Middle frontal gyrus (tissue), 1 donor: ENCODE results near the gene GPR33.
"Not testable (repeated sequence)": the region's sequence is repeated elsewhere in the genome, so short reads cannot be mapped to it uniquely, and the experiment has no call there.

Experiments used
- DNase-seq: peaks from one replicate; pipeline ENCODE4 v3.0.0-alpha.2; 2015; ENCODE audit warnings: low spot score; ENCODE audit errors: extremely low spot score

The GPR33 gene, protein sequence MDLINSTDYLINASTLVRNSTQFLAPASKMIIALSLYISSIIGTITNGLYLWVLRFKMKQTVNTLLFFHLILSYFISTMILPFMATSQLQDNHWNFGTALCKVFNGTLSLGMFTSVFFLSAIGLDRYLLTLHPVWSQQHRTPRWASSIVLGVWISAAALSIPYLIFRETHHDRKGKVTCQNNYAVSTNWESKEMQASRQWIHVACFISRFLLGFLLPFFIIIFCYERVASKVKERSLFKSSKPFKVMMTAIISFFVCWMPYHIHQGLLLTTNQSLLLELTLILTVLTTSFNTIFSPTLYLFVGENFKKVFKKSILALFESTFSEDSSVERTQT

GRCh38 chr14:31487886-31488285 is at the start of gene GPR33:
Gene GPR33, minus strand, starts transcription at chr14:31488039. Its CDS starts 4,074 bp downstream, at chr14:31483965.
- DNase-seq = no peak

- no peak for DNase-seq
Observed at GRCh38 chr14:31536201-31536960, 48.5 kb upstream of the GPR33 start.

GRCh38 chr14:31530136-31530535 is 42.3 kb upstream of the GPR33 start:
- DNase-seq = no peak

DNA sequence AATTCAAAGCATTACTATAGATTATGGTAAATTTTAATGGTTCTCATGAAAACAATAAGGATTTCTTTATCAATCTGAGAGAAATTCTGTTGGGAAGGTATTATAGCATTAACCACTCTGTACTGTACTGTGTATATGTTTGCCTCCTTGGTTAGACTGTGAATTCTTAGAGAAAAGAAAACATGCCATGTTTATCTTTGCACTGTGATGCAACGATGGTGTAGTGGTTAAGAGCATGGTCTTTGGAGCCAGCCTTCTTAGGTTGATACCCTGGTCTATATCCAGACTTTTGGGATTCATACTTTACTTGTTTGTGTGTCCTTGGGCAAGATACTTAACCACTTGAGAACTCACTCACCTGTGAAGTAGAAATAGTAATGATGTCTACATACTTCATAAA is 41.2 kb upstream of the GPR33 start:
- DNase-seq = no peak

GRCh38 chr14:31527546-31527945 is 39.7 kb upstream of the GPR33 start:
- no peak for DNase-seq

DNA sequence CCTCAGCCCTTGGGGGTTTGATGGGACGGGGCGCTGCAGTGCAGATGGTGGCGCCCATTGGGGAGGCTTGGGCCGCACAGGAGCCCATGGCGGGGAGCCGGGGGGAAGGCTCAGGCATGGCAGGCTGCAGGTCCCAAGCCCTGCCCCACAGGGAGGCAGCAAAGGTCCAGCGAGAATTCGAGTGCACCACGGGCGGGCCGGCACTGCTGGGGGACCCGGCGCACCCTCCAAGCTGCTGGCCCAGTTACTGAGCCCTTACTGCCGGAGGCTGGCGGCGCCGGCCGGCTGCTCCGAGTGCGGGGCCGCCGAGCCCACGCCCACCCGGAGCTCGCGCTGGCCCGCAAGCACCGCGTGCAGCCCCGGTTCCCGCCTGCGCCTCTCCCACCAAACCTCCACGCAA is 39.2 kb upstream of the GPR33 start:
- no peak for DNase-seq

GRCh38 chr14:31510855-31511254 is 23.0 kb upstream of the GPR33 start:
- DNase-seq = no peak

DNA sequence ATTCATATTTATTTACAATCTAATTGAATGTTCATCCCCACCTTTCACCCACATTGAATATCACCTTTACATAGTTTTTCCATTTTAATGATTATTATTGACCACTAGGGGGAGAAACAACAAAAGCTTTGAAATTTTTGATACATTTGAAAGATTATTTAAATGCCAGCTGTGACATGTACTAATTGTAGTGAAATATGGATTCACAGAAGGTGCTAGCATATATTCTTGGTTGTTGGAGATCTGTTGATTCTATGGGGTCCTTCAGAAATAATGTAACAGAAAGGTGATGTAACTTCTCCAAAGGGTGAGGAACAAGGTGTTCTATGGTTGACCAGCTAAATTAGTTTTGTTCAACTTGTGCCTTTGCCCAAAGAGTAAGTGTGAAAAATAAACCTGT is 22.4 kb upstream of the GPR33 start:
- no peak for DNase-seq

- no peak for DNase-seq
Observed at GRCh38 chr14:31508135-31508534, 20.3 kb upstream of the GPR33 start.

DNA sequence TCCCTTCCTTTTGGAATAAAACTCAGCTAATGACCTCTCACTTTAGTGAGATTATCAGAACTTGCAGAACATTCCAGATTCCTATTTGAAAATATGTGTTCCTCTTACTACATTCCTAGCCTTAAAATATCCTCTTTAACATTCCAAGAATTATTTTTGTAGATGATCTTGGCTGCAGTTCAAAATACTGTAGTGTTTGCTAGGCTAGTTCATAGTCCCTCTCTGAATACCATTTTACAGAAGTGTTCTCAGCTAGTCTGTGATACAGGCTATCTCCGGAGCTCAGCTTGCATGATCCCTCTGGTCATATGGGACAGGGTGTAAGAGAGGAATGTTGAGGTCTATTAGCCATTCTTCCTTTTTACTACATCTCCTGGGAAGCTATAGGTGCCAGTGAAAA is 17.6 kb upstream of the GPR33 start:
- DNase-seq = no peak

GRCh38 chr14:31501870-31502269 is 14.0 kb upstream of the GPR33 start:
- no peak for DNase-seq

DNA sequence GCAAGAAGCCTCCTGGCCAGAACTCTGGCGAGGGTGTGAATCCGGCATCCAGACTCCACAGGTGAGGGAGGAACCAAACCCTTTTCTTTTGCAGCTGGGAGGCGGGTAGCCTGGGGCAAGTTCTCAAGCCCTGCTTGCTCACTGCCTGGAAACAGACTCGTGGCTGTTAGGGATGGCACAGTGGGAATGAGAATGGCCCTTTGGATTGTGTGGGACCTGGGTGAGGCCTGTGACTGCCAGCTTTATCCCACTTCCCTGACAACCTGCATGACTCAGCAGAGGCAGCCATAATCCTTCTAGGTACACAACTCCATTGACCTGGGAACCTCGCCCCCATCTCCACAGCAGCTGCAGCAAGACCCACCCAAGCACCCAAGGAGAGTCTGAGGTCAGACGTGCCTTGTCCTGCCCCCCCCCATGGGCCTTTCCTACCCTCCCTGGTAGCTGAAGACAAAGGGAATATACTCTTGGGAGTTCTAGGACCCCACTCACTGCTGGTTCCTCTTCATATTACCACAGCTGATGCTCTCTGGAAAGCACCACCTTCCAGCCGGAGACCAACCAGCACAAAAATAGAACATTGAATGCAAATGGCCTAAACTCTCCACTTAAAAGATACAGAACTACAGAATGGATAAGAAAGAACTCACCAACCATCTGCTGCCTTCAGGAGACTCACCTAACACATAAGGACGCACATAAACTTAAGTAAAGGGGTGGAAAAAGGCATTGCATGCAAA is 5.1 kb upstream of the GPR33 start:
- DNase-seq = no peak

DNA sequence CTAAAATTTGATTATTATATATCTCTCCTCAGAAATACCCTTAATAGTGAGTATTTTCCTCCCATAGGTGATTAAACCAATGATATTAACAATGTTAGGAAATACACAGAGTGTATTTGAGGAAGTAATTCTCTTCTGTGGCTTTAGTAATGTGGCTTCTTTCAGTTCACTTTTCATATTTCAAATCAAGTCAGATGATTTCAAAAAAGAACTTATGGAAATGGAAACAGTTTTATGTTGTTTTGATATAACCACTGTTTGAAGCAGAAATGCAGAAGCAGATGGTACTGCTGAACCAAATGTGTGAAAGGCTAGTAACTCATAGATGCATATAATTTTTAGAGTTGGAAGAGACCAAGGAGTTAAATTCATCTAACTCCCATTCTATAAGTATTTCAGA is 1.9 kb upstream of the GPR33 start:
- no peak for DNase-seq

DNA sequence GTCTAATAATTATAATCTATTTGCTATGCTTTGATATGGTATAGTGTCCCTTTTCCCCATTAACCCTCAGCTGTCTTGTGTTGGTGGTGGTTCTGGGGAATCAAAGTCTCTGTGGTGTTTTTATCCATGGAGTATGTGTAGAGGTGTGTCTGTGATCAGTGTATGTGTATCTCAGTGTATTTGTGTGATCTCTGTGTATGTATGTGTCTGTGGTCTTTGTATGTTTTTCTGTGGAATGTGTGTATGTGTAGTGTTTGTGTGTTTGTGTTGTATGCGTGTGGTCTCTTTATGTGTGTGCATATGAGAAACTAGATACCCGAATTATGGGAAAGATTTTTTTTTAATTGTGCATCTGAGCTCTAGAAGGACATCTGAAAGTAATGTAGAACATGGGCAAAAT is 1.1 kb downstream of the GPR33 start:
- no peak for DNase-seq

DNA sequence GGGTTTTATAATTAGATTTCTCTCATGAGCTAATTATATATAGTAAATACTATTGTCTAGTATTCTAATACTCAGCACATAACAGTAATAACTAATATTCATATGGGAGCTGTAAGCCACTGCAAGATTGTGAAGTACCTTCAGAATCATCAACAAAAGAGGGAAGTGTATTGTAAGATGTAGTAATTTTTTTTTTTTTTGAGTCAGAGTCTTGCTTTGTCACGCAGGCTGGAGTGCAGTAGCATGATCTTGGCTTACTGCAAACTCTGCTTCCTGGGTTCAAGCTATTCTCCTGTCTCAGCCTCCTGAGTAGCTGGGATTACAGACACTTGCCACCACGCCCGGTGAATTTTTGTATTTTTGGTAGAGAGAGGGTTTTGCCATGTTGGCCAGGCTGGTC is 3.1 kb downstream of the GPR33 start:
- DNase-seq = no peak

DNA sequence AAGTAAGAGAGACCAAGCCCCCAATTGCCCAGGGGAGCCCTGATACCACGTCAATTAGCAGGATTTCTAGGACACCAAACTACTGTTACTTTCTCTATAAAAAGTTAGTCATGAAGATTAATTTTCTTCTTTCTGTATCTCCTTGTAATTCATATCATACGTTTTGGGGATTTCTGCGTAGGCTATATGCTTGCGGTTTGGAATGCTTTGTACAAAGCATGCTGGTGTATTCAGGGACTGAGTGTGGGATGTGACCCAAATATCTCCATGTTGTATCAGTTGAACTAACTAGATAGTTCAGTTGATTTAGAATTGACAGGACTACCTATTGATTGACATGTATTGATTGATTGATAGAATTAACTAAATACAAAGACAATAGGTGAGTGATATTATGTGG is 7.7 kb downstream of the GPR33 start:
- no peak for DNase-seq

DNA sequence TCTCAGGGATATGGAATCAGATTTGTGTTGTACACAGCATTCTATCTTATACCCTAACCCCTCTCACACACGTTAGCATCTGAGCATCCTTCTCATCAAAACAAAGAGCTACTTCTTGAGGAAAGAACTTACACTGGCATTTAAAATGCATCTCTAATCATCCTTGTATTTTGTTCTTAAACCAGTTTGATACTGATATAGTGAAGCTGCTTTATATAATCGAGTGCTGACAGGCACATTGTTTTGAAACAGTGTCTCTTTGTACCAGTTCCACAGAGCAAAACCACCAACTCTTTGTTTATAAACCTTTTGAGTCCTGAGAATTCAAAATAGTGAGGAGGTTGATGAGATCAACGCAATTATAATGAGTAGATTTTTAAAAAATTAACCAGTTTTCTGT is 8.8 kb downstream of the GPR33 start:
- no peak for DNase-seq

- no peak for DNase-seq
Observed at GRCh38 chr14:31477248-31477647, 10.6 kb downstream of the GPR33 start.

GRCh38 chr14:31476131-31476866 is 11.5 kb downstream of the GPR33 start:
- DNase-seq = no peak

- no peak for DNase-seq
Observed at GRCh38 chr14:31466554-31466953, 21.3 kb downstream of the GPR33 start.

DNA sequence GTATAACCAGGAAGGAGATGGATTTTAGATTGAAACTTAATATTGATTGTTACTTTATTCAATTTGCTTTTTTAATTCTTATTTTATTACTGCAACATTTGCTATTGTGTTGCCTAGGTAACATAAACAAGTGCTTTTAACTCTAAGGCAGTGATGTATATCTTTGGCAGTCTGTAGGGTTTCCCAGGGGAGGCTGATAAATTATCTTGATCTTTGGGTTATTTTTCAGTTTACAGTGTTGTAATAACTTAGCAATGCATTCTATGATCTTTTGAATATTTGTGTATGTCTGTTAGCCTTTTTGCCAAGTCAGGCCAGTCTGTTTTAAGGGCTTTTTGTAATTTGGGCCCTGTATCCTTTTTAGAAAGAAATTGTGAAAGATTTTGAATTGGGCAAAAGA is 22.7 kb downstream of the GPR33 start:
- DNase-seq = no peak

GRCh38 chr14:31462450-31462849 is 25.4 kb downstream of the GPR33 start:
- DNase-seq = not testable (repeated sequence)
